A673 (cell line): Measurements from ENCODE around the gene CHTF18. TPM values are rescaled to one million over a fixed set of nuclear protein-coding genes. Genes with fewer than 3 reads are reported as not detected.

Source experiments
- BruUV-seq: library from RNA; stranded (reverse); fragments of 400-500 nt; replicated peaks from 2 replicates; lab custom pipeline; 2021; lab: Mats Ljungman, UMichigan
- CTCF ChIA-PET: fragments of 300-600 bp; sonication (Branson Sonifier 250); formaldehyde crosslinking; loops from one replicate; lab custom pipeline; 2022; ENCODE audit warnings: antibody characterized with exemption; lab: Charles Lee
- POLR2A ChIA-PET: fragments of 300-600 bp; sonication (Branson Sonifier 250); formaldehyde crosslinking; loops from one replicate; lab custom pipeline; 2022; ENCODE audit warnings: antibody characterized with exemption; ENCODE audit not compliant: low non-redundant PET; lab: Charles Lee
- DNase-seq: peaks from one replicate; pipeline ENCODE4 v3.0.0-alpha.2; 2015; ENCODE audit warnings: low spot score
- H3K27ac ChIP-seq: fragments of 200-600 bp; sonication (generic); 2 replicates; pipeline ENCODE4 v1.5.1; 2016; ENCODE audit warnings: mixed run types, low read depth, mild to moderate bottlenecking, mixed read lengths, antibody characterized with exemption, low read length; ENCODE audit not compliant: poor library complexity, severe bottlenecking
- H3K27me3 ChIP-seq: fragments of 200-600 bp; sonication (generic); replicated peaks from 2 replicates; pipeline ENCODE4 v1.6.1; 2017; ENCODE audit warnings: mixed run types, low read depth, mild to moderate bottlenecking, mixed read lengths, antibody characterized with exemption, low read length; ENCODE audit not compliant: insufficient read depth, poor library complexity
- H3K36me3 ChIP-seq: fragments of 200-600 bp; sonication (generic); 2 replicates; pipeline ENCODE4 v1.6.1; 2016; ENCODE audit warnings: mixed run types, mild to moderate bottlenecking, mixed read lengths, antibody characterized with exemption, low read length; ENCODE audit not compliant: insufficient read depth, poor library complexity, severe bottlenecking
- H3K4me1 ChIP-seq: fragments of 200-600 bp; sonication (generic); 2 replicates; pipeline ENCODE4 v1.6.1; 2017; ENCODE audit warnings: mixed run types, mild to moderate bottlenecking, mixed read lengths, antibody characterized with exemption, low read length; ENCODE audit not compliant: insufficient read depth, poor library complexity, severe bottlenecking
- H3K4me3 ChIP-seq: fragments of 200-600 bp; sonication (generic); 2 replicates; pipeline ENCODE4 v1.5.1; 2016; ENCODE audit warnings: low read depth, mixed run types, mild to moderate bottlenecking, mixed read lengths, low read length; ENCODE audit not compliant: poor library complexity, severe bottlenecking
- H3K9me3 ChIP-seq: fragments of 200-600 bp; sonication (generic); 2 replicates; pipeline ENCODE4 v1.6.1; 2016; ENCODE audit warnings: mixed run types, low read depth, mild to moderate bottlenecking, mixed read lengths, antibody characterized with exemption, low read length; ENCODE audit not compliant: poor library complexity, severe bottlenecking
- CTCF ChIP-seq: fragments of 300-800, 200-600 bp; sonication (generic); conservative IDR thresholded peaks from 2 replicates; pipeline ENCODE4 v1.5.1; 2017; ENCODE audit warnings: low read depth, mild to moderate bottlenecking, antibody characterized with exemption, low read length, moderate library complexity, mixed read lengths
- EZH2 ChIP-seq: fragments of 200-600 bp; sonication (generic); IDR thresholded peaks from 2 replicates; pipeline ENCODE4 v1.6.1; 2017; ENCODE audit warnings: borderline replicate concordance, low read depth, mild to moderate bottlenecking, mixed read lengths, antibody characterized with exemption, low read length; ENCODE audit not compliant: poor library complexity, severe bottlenecking
- intact Hi-C: fragments of 100-400 bp; cut with micrococcal nuclease; formaldehyde crosslinking; loops from one replicate; pipeline ENCODE4 v1.10.0; 2022; ENCODE audit not compliant: unreplicated experiment
- total RNA-seq: library from RNA; stranded (reverse); gene quantifications from 2 replicates; pipeline ENCODE4 v1.2.3, GENCODE V29; 2021

The CHTF18 gene
- total RNA-seq, 1 experiment from 2014 or later = 125 TPM

GRCh38 chr16:822174-822908 is 33.9 kb downstream of the CHTF18 start:
- H3K27me3 ChIP-seq = no peaks in the 10 kb centered on the region
- no peaks in the 10 kb centered on the region for H3K36me3 ChIP-seq
- no peak overlapping the region for H3K4me3 ChIP-seq
- intact Hi-C loops = no loop called here
- CTCF ChIA-PET = no interaction called here
- H3K9me3 ChIP-seq = no peaks in the 10 kb centered on the region
- no peak overlapping the region for H3K27ac ChIP-seq
- TF ChIP-seq CTCF (no peak), EZH2 (no peak)
- BruUV-seq = no TSS peak
- POLR2A ChIA-PET = no interaction called here
- H3K4me1 ChIP-seq = peaks cover 8% of the 10 kb centered on the region
- no peak for DNase-seq

GRCh38 chr16:822909-823297 is 34.5 kb downstream of the CHTF18 start:
- BruUV-seq = no TSS peak

GRCh38 chr16:824194-824593 is 35.8 kb downstream of the CHTF18 start:
- Histone ChIP-seq H3K36me3 (no peaks in the 10 kb centered on the region), H3K4me3 (no peak overlapping the region), H3K9me3 (no peaks in the 10 kb centered on the region), H3K27ac (no peak overlapping the region), H3K4me1 (peaks cover 8% of the 10 kb centered on the region), H3K27me3 (no peaks in the 10 kb centered on the region)
- intact Hi-C loops = no loop called here
- no TSS peak for BruUV-seq
- POLR2A ChIA-PET = no interaction called here
- CTCF ChIA-PET = no interaction called here
- no peak for DNase-seq
- no peak for TF ChIP-seq EZH2
- TF ChIP-seq CTCF = no peak

More at GRCh38 chr16:822909-823297, 34.5 kb downstream of the CHTF18 start:
- intact Hi-C loops = no loop called here
- Histone ChIP-seq H3K36me3 (no peaks in the 10 kb centered on the region), H3K27ac (no peak overlapping the region), H3K4me1 (peaks cover 8% of the 10 kb centered on the region), H3K27me3 (no peaks in the 10 kb centered on the region), H3K9me3 (no peaks in the 10 kb centered on the region), H3K4me3 (no peak overlapping the region)
- DNase-seq = no peak
- ChIA-PET POLR2A (no interaction called here), CTCF (no interaction called here)
- TF ChIP-seq CTCF = no peak
